HTR-8/SVneo (cell line): ENCODE results near the gene PPM1M.

Experiments used
- DNase-seq: peaks from one replicate; pipeline ENCODE4 v3.0.0; 2011; ENCODE audit warnings: low spot score, mixed read lengths; ENCODE audit not compliant: insufficient read length
- FAIRE-seq: peaks from 2 replicates; lab custom pipeline; 2011; peaks lifted over from hg19 to GRCh38; lab: Jason Lieb, UNC

Gene PPM1M, protein sequence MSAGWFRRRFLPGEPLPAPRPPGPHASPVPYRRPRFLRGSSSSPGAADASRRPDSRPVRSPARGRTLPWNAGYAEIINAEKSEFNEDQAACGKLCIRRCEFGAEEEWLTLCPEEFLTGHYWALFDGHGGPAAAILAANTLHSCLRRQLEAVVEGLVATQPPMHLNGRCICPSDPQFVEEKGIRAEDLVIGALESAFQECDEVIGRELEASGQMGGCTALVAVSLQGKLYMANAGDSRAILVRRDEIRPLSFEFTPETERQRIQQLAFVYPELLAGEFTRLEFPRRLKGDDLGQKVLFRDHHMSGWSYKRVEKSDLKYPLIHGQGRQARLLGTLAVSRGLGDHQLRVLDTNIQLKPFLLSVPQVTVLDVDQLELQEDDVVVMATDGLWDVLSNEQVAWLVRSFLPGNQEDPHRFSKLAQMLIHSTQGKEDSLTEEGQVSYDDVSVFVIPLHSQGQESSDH

DNA sequence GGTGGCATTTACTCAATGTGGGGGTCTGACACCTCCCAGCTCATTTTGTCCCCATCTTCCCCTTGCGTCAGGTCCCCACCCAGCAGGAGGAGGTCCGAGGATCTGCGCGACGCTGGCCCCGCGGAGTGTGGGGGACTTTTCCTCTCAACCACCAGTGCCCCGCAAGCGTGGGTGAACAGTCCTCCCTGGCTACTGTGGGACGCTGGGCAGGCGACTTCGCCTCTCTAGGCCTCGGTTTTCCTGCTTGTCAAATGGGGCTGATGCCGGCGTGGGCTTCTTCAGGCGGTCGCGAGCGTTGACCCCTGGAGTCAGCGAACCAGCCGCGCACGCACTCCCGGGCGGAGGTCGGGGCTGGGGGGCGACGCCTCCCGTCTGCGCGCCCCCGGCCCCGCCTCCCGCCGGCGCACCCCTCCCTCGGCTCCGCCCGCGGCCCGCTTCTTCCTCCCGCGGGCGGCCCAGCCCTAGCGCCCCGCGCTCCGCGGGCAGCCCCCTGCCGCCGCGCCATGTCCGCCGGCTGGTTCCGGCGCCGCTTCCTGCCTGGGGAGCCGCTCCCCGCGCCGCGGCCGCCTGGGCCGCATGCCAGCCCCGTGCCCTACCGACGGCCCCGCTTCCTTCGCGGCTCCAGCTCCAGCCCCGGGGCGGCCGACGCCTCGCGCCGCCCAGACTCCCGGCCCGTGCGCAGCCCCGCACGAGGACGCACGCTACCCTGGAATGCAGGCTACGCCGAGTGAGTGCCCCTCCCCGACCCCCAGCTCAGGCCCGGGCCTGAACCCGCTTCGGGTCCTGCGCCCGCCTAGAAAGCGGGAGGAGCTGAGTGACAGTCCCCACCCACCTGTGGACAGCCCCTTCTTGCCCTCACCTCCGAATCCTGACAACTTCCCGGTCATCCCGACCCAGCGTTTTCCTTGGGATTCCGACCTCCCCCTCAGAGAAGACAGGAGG lies at the start of gene PPM1M:
Gene PPM1M (plus strand): TSS at position 438 of the 942 bp plus-strand sequence. CDS start 66 bp downstream, at position 504.
- DNase-seq (peak; percentile 65), FAIRE-seq (peak; percentile 44)

DNA sequence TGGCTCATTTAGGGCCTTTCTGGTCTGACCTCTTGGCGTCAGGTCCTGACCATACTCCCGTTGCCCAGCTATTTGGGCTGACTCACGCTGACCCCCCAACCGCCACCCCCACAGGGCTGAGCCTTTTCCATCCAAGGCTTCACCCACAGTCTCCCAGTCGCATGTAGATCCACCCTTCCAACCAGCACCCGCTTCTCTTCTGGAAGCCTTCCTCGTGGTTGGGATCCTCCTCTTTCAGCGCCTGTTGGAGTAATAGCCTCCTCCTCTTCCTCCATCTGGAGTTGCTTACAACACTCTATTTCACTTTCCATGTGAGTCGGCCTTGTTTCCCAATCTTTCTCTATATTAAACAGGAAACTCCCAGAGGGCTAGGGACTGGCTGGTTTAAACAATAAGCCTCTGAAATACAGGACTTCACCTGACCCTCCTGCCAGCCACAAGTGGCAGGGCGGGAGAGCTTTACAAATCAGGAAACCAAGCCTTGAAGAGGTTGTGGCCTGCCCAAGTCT lies 49.7 kb upstream of the PPM1M start:
- DNase-seq: no peak
- FAIRE-seq: no peak

DNA sequence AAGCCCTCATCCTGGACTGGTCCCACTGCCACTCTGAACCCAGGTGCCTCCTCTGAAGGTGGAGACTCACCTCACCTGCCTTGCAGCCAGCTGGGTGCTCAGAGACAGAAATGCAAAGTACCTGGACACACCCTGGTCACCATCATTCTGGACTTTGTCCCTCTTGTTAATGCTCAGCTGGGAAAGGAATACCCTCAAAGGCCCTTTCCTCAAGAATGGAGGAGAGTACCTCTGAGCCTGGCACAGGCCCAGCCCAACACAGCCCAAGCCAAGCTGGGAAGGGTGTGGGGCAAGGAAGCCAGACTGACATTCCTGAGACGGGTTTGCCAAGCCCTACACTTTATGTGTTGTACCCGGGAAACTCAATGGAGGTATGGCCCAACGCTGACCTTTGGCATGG lies 48.6 kb upstream of the PPM1M start:
- FAIRE-seq: peak; percentile 87
- no peak for DNase-seq

DNA sequence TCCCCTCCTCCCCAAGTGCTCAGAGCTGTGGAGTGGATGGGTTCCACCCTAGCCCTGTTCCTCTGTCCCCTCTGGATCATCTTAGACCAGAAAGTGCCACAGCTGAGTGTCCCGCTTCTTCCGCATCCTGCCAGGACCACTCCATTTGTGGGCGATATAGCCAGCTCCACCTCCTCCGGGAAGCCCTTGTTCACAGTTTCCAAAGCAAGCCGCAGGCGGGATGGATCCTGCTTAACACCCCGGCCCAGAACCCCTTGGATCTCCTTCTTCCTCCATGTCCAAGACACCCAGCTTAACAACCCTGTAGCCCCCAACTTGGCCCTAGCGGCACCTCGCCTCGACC lies 48.1 kb upstream of the PPM1M start:
- no peak for DNase-seq
- FAIRE-seq: no peak

DNA sequence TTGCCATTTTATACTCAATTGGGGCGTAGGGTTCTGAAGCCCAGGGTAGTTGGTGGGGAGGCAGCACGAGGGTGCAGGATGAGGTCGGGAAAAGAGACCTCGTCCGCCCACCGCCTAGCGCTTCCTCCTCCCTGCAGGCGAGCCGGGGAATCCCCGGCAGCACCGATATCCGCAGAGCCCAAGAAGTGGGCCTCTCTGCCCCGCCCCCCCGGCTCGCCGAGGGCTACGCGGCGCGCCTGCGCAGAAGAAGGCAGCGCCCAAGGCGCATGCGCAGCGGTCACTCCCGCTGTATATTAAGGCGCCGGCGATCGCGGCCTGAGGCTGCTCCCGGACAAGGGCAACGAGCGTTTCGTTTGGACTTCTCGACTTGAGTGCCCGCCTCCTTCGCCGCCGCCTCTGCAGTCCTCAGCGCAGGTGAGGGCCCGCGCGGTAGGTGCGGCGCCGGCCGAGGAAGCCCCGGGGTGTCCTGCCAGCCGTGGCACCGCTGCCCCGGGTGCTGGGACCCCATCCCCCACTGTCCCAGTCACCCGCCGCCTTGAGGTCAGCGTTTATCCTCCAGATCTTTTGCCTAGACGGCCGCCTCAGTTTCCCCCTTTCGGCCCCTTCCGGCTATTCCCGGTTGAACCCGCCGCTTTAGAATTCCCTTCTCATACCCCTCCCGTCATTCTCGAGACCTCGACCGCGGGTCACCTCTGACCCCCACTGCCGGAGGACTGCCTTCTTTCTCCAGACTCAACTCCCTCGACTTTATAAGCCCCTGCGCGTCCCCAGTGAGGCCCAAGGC lies 47.5 kb upstream of the PPM1M start, which contains the start of gene ALAS1:
Gene ALAS1 (plus strand): TSS at position 319 of the 784 bp plus-strand sequence. CDS start 1,082 bp downstream, outside the sequence.
- DNase-seq (peak; percentile 98), FAIRE-seq (peak; percentile 97)

DNA sequence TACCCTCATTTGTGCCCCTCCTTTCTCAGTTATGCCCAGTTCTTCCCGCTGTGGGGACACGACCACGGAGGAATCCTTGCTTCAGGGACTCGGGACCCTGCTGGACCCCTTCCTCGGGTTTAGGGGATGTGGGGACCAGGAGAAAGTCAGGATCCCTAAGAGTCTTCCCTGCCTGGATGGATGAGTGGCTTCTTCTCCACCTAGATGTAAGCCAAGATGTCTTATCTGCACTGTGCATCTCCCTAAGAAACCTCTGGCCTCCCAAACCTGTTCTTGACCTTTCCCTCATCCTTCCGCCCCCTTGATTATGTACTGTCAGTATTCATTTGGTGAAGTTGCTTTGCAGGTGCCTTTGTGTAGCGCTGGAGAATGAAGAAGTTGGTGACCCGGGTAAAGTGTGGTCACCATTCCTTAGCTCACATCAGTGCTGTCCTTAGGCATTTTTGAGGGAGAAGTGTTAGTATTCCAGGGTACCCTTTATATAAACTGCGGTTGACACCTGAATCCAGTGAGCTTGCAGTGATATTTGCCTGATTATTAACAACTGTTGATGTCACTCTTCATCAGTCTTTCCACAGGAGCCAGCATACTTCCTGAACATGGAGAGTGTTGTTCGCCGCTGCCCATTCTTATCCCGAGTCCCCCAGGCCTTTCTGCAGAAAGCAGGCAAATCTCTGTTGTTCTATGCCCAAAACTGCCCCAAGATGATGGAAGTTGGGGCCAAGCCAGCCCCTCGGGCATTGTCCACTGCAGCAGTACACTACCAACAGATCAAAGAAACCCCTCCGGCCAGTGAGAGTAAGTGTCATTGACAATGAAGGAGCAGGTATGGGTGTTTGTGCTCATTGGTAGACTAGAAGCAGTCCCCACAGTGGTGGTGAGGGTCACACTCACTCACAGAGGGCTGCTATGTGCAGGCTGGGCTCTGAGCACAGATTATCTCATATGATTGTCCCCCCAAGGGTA lies 46.6 kb upstream of the PPM1M start:
- DNase-seq (no peak), FAIRE-seq (peak; percentile 59)

DNA sequence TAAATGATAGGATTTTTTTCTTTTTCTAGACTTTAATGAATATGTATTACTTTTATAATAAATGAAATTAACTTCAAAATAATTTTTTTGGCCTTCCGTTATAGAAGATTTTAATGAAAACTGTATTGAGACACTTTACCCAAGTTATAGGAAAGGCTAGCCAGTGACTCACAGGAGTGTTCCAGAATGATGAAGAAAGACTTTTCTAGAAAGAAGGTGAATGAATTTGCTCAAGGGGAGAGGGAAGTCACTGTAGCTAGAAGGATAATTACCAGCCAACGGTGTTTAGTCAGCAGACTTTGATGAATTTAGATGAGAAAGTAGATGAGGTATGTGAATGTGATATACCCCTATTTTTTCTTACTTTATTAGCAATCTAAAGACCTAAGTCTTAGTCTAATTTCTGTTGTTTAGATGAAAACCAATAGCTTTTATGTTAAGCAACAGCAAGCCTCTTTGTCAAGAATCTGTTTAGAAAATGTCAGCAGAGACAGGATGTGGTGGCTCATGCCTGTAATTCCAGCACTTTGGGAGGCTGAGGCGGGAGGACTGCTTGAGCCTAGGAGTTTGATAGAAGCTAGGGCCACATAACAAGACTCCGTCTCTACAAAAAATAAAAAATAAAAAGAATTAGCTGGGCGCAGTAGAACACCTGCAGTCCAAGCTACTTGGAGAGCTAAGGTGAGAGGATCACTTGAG lies 44.4 kb upstream of the PPM1M start:
- no peak for FAIRE-seq
- no peak for DNase-seq

DNA sequence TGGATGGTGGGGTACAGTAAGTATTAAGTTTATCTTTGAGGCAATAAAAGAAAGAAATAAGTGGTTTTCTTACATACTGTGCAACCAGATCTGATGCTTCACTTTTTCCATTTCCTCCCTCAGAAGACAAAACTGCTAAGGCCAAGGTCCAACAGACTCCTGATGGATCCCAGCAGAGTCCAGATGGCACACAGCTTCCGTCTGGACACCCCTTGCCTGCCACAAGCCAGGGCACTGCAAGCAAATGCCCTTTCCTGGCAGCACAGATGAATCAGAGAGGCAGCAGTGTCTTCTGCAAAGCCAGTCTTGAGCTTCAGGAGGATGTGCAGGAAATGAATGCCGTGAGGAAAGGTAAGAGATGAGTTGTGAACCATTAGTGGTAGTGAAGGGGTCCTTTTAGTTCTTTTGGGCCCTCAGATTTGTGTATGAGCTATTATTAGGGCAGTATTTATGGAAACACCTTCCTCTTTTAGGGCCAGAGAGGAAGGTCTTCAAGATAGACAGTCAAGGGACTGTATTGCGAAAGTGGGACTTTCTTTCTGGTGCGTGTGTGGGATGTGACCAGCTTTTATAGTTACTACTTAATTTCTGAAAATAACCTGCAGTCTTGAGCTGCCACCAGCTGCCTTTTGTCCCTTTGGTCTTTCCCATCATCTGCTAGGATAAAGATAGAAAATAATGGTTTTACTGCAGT lies 43.0 kb upstream of the PPM1M start:
- DNase-seq (no peak), FAIRE-seq (no peak)

DNA sequence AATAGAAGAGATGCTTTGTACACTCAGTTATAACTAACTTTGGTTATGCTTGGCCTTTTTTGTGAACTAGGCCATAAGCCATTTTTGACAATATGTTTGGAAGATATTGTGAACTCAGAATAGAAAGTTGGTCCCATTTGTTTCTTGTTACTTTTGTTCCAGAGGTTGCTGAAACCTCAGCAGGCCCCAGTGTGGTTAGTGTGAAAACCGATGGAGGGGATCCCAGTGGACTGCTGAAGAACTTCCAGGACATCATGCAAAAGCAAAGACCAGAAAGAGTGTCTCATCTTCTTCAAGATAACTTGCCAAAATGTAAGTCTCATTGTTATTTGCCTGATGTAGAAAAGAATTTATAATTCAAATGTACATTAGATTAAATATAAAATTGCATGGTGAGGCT lies 41.9 kb upstream of the PPM1M start:
- no peak for FAIRE-seq
- no peak for DNase-seq

DNA sequence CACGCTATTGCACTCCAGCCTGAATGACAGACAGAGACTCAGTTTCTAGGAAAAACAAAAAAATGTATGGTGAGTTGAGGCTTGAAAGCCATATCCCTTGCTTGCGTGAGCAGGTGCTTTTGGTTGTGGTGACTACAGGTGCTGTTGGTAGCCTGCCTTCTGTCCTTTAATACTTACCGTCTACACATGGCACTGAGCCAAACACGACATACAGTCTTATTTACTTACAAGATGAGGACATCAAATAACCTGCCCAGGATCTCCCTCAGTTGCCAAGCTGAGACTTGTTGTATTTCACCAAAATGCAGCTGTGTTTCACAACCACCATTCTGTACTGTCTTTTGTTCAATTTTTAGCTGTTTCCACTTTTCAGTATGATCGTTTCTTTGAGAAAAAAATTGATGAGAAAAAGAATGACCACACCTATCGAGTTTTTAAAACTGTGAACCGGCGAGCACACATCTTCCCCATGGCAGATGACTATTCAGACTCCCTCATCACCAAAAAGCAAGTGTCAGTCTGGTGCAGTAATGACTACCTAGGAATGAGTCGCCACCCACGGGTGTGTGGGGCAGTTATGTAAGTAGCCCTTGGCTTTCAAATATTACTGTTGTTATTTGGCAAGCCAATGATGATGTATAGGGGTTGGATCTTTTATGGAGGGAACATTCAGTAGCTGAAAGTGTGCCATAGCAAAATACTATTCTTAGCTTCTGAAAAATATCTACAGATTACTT lies 41.1 kb upstream of the PPM1M start:
- no peak for DNase-seq
- no peak for FAIRE-seq

DNA sequence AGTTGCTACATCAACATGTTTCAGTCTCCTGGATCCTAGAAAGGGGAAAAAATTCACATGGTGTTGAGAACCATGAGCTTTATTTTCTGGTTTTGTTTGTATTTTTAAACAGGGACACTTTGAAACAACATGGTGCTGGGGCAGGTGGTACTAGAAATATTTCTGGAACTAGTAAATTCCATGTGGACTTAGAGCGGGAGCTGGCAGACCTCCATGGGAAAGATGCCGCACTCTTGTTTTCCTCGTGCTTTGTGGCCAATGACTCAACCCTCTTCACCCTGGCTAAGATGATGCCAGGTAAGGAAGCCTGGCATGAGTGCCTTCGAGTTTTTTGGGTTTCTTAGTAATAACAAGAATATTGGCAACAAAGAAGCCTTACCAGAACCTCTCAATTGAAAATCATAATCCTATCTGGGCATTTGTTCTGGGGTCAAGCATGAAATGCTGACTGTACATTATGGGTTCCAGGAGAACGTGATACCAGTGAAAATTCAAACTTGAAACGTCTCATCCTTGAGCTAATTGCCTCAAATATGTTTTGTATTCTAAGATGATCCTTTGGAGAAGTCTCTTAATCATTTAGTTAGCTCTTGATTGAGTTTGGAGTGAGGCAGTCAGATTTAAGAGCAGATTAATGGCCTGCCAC lies 39.7 kb upstream of the PPM1M start:
- FAIRE-seq: no peak

DNA sequence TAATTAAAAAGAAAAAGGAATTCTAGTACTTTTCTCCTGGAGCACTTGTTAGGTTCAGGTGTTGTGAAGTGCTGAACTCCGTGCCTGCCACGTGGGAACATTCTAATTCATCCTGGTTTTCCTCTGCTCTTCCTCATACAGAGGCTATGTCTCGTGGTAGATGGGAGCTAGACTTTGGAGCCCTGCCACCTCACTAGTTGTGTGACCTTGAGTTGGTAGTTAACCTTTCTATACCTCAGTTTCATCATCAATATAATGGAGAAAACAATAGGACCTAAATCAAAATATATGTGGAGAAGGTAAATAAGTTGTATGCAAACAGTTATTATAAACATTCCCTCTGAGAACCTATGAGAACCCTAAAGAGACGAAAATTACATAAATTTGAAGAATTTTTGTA lies 37.0 kb upstream of the PPM1M start:
- DNase-seq (no peak), FAIRE-seq (no peak)

More for the DNA sequence above, 39.7 kb upstream of the PPM1M start:
- no peak for DNase-seq

DNA sequence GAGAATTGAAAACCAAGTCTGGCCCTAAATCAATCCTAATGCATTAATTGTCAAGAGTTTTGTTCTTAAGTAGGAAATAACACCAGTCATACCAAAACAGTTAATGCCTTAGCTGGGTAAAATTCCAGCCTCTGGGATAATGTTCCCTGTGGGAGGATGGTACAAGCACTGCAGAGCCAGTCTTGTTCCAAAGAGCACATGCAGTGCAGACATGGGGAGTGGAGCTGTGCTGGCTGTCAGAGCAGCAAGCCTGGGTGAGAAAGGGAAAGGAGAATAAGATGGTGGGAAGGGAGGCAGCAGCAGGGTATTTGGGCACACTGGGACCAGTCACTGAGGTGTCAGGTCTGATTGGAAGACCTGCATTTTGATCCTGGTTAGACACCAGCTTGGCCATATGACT lies 35.5 kb upstream of the PPM1M start:
- FAIRE-seq (no peak), DNase-seq (no peak)

DNA sequence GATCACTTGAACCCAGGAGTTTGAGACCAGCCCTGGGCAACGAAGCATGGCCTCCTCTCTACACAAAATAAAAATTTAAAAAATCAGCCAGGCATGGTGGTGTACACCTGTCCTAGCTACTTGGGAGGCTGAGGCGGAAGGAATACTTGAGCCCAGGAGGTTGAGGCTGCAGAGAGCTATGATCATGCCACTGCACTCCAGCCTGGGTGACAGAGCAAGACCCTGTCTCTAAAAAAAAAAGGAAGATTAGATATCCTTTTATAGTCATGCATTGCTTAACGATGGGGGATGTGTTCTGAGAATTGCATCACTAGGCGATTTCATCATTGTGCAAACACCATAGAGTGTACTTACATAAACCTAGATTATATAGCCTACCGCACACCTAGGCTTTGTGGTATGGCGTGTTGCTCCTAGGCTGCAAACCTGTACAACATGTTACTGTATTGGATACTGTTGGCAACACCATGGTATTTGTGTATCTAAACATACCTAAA lies 35.0 kb upstream of the PPM1M start:
- FAIRE-seq (peak; percentile 38), DNase-seq (no peak)

DNA sequence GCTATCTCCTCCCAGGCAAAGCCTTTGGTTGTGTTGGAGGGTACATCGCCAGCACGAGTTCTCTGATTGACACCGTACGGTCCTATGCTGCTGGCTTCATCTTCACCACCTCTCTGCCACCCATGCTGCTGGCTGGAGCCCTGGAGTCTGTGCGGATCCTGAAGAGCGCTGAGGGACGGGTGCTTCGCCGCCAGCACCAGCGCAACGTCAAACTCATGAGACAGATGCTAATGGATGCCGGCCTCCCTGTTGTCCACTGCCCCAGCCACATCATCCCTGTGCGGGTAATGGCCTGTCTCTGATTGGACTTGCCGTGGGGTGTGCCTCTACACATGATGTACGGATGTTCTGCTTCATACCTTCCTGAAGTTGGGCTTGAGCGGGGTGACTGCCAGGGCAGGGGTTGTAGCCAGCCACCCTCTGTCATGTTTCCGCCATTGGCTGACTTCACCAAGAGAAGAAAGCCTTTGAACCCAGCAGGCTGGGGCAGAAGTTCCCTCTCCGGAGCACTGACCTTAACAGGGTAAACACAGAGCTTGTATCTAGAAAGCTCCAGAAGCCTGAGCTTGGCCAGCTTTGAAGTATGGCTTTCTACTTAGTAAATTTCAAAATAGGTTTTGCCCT lies 34.2 kb upstream of the PPM1M start:
- FAIRE-seq: no peak
- DNase-seq: no peak

DNA sequence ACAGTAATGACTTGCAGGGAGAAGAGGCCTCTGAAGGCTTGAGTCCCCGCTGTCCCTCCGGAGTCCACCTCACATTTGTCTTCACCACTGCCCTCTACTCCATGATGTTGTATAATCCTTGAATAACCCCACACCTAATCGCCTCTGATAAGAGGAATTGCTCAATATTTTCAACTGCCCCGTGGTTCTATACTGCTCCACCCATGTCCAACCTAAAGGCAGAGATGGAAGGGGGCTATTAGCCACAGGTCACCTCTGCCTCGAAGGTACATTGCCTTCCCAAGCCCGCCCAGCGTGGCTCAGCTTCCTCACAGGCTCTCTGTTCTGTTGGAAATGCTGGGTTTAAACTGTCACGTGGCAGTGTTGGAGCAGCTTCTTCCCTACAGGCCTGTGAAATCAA lies 32.6 kb upstream of the PPM1M start:
- DNase-seq (no peak), FAIRE-seq (no peak)
